Adrenal gland (tissue), 12 donors: ENCODE measurements around the gene SLC11A1. TPM values are rescaled to one million over a fixed set of nuclear protein-coding genes. Genes with fewer than 3 reads are reported as not detected.

Experiments used
- DNase-seq, 7 donors: peaks; one replicate each; pipeline ENCODE4 v3.0.0-alpha.2; 2019 to 2020
- H3K27ac ChIP-seq, 5 donors: fragments of 200-600 bp; sonication (generic) in 4 of 5; 1 replicate in 3 of 5; 2 replicates in 2 of 5; pipeline versions ENCODE4 v1.5.1 to v1.8.0; 2016 to 2020; ENCODE audit warnings: mild to moderate bottlenecking in 1 of 5
- H3K27me3 ChIP-seq: fragments of 200-600 bp; 2 replicates; pipeline ENCODE4 v1.8.0; 2021
- H3K36me3 ChIP-seq, 2 donors: fragments of 200-600 bp; replicated peaks in 1 of 2; 1 replicate in 1 of 2; 2 replicates in 1 of 2; pipeline versions ENCODE4 v1.5.1 to v1.8.0; 2018 to 2022
- H3K4me1 ChIP-seq, 2 donors: fragments of 200-600 bp; replicated peaks in 1 of 2; 1 replicate in 1 of 2; 2 replicates in 1 of 2; pipeline versions ENCODE4 v1.5.1 to v1.8.0; 2018 to 2021
- H3K4me3 ChIP-seq, 4 donors: fragments of 200-600 bp; sonication (generic) in 3 of 4; one replicate each; pipeline ENCODE4 v1.5.1; 2016 to 2018
- H3K9me3 ChIP-seq, 3 donors: fragments of 200-600 bp; sonication (generic) in 1 of 3; replicated peaks in 1 of 3; 1 replicate in 2 of 3; 2 replicates in 1 of 3; pipeline versions ENCODE4 v1.5.1 to v1.8.0; 2016 to 2021
- POLR2A ChIP-seq, 2 donors: fragments of 450-650 bp; IDR thresholded peaks; one replicate each; pipeline ENCODE4 v1.6.1; 2017; ENCODE audit warnings: antibody characterized with exemption in 2 of 2, mild to moderate bottlenecking in 2 of 2, moderate library complexity in 1 of 2
- WGBS, 4 donors: extraction: QIAGEN DNeasy Blood & Tissue Kit in 2 of 4; methylation state at CpG; one replicate each; pipeline versions ENCODE4 v1.1.5 to v1.1.7; 2013 to 2017; 5-methylcytosine and 5-hydroxymethylcytosine counted together
- intact Hi-C, 2 donors: fragments of 100-400 bp; cut with DNase I; formaldehyde crosslinking; loops; one replicate each; pipeline versions ENCODE4 v1.14.1 to v1.15.0; 2022 to 2023
- polyA plus RNA-seq, 3 donors: library from polyadenylated mRNA; stranded (reverse); fragments of 200-250 nt in 2 of 3; fragments of 350-450 nt in 1 of 3; fragmentation: Illumina TruSeq in 1 of 3; extraction: RNeasy Lipid Tissue Mini Kit (QIAGEN cat#74804) in 1 of 3; gene quantifications; one replicate each; pipeline ENCODE4 v1.2.3, GENCODE V29; 2013 to 2014
- total RNA-seq, 9 donors: library from RNA; depleted of rRNA in 4 of 9; stranded (reverse); fragments of >200 nt in 4 of 9; fragments of 120-200 nt in 1 of 9; fragmentation: NEBNext Ultra II Directional in 1 of 9; extraction: Animal tissue kit (Norgen Biotek cat#: 25700) in 1 of 9; gene quantifications; one replicate each; pipeline versions ENCODE4 v1.1.0 to v1.2.4, GENCODE V29; 2013 to 2023
- TF ChIP-seq, protein P1 (sequence below), 6 experiments: fragments of 450-650 bp in 4 of 6; fragments of 200-600 bp in 2 of 6; sonication (generic) in 1 of 6; IDR thresholded peaks; 1 replicate in 5 of 6; 2 replicates in 1 of 6; pipeline versions ENCODE4 v1.5.1 to v1.8.0; 2016 to 2021; ENCODE audit warnings: antibody characterized with exemption in 6 of 6, mild to moderate bottlenecking in 2 of 6, moderate library complexity in 1 of 6
- donor health status: healthy with polysubstance abuse.
- donor health status: Bipolar disorder and iron deficiency.
- donor health status: DM: yes; HTN: yes; CAD: no.
- donor health status: DM: no; HTN: no; CAD: no.
- donor health status: DM: no; HTN: no; CAD: no.
- donor health status: DM: yes; HTN: yes; CAD: no.

Gene SLC11A1
- total and polyA plus RNA-seq, 12 donors = 1.1 to 89.9 (median 30.9) TPM

DNA sequence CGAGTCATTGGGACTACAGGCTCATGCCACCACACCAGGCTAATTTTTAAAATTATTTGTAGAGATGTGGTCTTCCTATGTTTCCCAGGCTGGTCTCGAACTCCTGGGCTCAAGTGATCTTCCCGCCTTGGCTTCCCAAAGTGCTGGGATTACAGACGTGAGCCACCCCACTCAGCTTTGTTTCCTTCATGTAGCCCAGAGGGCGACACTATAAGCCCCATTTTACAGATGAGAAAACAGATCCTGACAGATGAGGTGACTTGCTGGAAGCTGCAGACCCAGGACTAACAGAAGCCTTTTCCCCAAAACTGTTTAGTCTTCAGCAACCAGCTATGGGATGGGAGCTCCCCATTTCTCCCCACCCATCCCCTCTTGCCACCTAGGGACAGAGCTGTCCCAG is 10.4 kb downstream of the SLC11A1 start:
- no peak overlapping the region for H3K4me3 ChIP-seq
- no peak overlapping the region for H3K27ac ChIP-seq
- intact Hi-C loops = loop anchor here (5.0 kb wide), 1 partner anchor 95 kb away; no protein-coding TSS in a partner anchor
- no peaks in the 10 kb centered on the region for H3K9me3 ChIP-seq
- peaks cover 14 to 16% of the 10 kb centered on the region in 2 donors for H3K4me1 ChIP-seq
- H3K27me3 ChIP-seq = no peaks in the 10 kb centered on the region
- DNase-seq = no peak
- 83 to 91% (median 88%) methylated on average over 5 of the region's 5 CpGs for WGBS, 4 donors
- no peaks in the 10 kb centered on the region for H3K36me3 ChIP-seq
- no peak for TF ChIP-seq POLR2A (IDR thresholded peaks at IDR 0.05)
- TF ChIP-seq, protein P1, sequence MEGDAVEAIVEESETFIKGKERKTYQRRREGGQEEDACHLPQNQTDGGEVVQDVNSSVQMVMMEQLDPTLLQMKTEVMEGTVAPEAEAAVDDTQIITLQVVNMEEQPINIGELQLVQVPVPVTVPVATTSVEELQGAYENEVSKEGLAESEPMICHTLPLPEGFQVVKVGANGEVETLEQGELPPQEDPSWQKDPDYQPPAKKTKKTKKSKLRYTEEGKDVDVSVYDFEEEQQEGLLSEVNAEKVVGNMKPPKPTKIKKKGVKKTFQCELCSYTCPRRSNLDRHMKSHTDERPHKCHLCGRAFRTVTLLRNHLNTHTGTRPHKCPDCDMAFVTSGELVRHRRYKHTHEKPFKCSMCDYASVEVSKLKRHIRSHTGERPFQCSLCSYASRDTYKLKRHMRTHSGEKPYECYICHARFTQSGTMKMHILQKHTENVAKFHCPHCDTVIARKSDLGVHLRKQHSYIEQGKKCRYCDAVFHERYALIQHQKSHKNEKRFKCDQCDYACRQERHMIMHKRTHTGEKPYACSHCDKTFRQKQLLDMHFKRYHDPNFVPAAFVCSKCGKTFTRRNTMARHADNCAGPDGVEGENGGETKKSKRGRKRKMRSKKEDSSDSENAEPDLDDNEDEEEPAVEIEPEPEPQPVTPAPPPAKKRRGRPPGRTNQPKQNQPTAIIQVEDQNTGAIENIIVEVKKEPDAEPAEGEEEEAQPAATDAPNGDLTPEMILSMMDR (IDR thresholded peaks at IDR 0.05) = no peak

GRCh38 chr2:218392891-218393462 is 10.9 kb downstream of the SLC11A1 start:
- 80 to 87% (median 82%) methylated on average over 15 to 16 of the region's 16 CpGs for WGBS, 4 donors
- peaks cover 16 to 18% of the 10 kb centered on the region in 2 donors for H3K4me1 ChIP-seq
- intact Hi-C loops = loop anchor here (5.0 kb wide), 1 partner anchor 96 kb away; no protein-coding TSS in a partner anchor
- no peaks in the 10 kb centered on the region for H3K27me3 ChIP-seq
- H3K9me3 ChIP-seq = no peaks in the 10 kb centered on the region
- no peak overlapping the region for H3K27ac ChIP-seq
- no peak for DNase-seq
- TF ChIP-seq, protein P1 (IDR thresholded peaks at IDR 0.05) = no peak
- no peak for TF ChIP-seq POLR2A (IDR thresholded peaks at IDR 0.05)
- H3K4me3 ChIP-seq = no peak overlapping the region
- H3K36me3 ChIP-seq = no peaks in the 10 kb centered on the region

DNA sequence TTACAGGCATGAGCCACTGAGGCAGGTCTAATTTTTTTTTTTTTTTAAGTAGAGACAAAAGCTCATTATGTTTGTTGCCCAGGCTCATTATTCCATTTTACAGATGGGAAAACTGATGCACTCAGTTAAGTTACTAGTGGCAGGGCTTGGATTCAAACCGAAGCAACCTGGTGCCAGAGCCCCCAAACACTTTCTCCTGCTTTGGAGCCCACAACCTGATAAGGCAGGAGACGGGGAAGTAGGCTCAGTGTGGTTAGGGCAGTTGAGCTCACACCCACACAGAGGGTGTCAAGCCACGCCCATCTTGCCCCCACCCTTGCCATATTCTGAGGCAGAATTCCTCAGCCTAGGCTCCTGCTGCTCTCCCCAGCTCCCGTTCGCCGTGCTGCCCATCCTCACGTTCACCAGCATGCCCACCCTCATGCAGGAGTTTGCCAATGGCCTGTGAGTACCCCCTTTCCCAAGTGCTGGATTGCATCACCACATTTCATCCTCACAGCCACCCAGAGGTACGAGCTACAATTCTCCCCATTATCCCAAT is 11.7 kb downstream of the SLC11A1 start:
- intact Hi-C loops = loop anchor here (5.0 kb wide), 1 partner anchor 97 kb away; no protein-coding TSS in a partner anchor
- TF ChIP-seq, protein P1 (IDR thresholded peaks at IDR 0.05) = no peak
- TF ChIP-seq POLR2A (IDR thresholded peaks at IDR 0.05) = no peak
- H3K27me3 ChIP-seq = no peaks in the 10 kb centered on the region
- H3K27ac ChIP-seq = no peak overlapping the region
- no peak for DNase-seq
- H3K4me1 ChIP-seq = peaks cover 19 to 22% of the 10 kb centered on the region in 2 donors
- WGBS, 4 donors = 72 to 74% (median 72%) methylated on average over 8 of the region's 8 CpGs
- no peaks in the 10 kb centered on the region for H3K9me3 ChIP-seq
- no peak overlapping the region for H3K4me3 ChIP-seq
- no peaks in the 10 kb centered on the region for H3K36me3 ChIP-seq

DNA sequence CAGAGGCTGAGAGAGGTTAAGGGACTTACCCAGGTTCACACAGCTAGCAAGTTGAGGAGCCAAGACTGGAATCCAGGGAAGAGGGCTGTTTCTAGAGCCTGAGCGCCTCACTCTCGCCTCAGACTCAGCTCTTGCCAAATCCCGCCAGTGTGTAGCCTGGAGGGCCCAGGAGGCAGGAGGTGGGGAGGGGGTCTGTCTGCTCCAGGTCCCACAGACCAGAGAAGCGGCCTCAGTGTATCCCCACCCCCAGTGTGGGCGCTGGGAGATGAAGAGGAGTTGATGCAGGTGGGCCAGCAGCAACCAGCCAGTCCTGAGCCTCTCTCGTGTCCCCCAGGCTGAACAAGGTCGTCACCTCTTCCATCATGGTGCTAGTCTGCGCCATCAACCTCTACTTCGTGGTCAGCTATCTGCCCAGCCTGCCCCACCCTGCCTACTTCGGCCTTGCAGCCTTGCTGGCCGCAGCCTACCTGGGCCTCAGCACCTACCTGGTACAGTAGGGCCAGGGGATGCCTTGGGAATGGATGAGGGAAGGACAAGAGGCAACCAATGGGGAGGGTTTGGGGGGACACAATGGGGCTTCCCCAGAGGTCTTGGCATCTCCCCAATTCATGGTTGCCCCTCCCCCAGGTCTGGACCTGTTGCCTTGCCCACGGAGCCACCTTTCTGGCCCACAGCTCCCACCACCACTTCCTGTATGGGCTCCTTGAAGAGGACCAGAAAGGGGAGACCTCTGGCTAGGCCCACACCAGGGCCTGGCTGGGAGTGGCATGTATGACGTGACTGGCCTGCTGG is 12.4 kb downstream of the SLC11A1 start:
- Histone ChIP-seq H3K27me3 (no peaks in the 10 kb centered on the region), H3K4me1 (peaks cover 24 to 27% of the 10 kb centered on the region in 2 donors), H3K36me3 (no peaks in the 10 kb centered on the region), H3K27ac (no peak overlapping the region), H3K4me3 (no peak overlapping the region), H3K9me3 (no peaks in the 10 kb centered on the region)
- 81 to 87% (median 84%) methylated on average over 7 to 13 of the region's 13 CpGs for WGBS, 4 donors
- peak in 2 of 7 donors; percentile 44 to 56 for DNase-seq
- TF ChIP-seq POLR2A (IDR thresholded peaks at IDR 0.05) = no peak
- TF ChIP-seq, protein P1 (IDR thresholded peaks at IDR 0.05) = no peak
- intact Hi-C loops = loop anchor here (5.0 kb wide), 1 partner anchor 97 kb away; no protein-coding TSS in a partner anchor
